Fibroblast of gingiva (primary cell): Measurements from ENCODE around the gene TTC39B.

Experiments
- DNase-seq: peaks from one replicate; pipeline ENCODE4 v3.0.0-alpha.2; 2011; ENCODE audit warnings: low read depth

TTC39B gene

DNA sequence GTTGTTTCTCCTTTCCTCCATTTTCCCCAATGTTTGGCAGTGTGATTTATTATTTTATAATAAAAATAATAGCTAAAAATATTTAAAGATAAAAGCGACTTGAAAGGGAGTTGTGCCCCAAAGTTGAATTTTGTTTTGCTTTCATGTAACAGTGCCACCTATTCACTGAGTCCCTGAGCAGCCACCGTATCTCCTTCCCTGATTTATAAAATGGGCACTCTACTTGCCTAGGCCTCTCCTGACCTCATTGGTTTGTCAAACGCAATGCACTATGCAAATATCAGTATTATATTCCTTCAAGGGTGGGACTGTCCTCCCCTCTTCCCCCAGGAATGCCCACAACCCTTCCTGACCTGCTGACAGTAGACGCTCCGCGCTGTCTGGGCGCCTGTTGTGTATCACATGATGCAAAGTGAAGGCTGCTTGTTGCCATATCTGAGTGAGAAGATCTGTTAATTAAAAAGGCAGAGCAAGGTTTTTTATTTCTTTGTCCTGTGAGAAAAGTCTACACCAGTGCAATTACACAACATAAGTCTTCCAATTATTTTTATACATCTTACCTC, 81.4 kb downstream of the TTC39B start:
- no peak for DNase-seq

- peak; percentile 94 for DNase-seq
Measured at GRCh38 chr9:15222313-15222712, 84.7 kb downstream of the TTC39B start.

GRCh38 chr9:15221746-15222145, 85.3 kb downstream of the TTC39B start:
- DNase-seq, result peak; percentile 89

DNA sequence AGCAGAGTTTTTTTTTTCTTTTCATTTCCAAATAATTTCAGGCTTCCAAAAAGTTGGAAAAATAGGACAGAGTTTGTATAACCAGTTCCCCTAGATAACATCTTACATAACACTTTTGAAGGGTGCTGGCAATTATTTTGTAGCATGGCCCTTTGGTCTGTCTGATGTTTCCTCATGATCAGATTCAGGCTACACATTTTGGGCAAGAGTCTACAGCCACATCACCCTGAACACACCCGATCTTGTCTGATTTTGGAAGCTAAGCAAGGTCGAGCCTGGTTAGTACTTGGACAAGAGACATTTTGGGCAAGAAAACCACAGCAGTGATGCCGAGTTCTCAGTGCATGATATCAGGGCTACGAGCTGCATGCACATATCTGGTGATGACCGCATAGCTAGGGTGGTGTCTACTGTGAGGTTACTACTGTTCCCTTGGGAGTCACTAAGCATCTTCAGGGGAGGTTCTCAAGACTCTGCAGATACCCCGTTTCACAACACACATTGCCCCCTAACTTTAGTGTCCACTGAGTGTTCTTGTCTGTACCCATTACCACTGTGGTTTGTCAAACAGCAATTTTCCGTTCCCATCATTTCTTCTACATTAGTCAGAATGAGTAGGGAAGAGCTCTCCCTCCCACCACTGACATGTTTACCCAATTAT, 86.2 kb downstream of the TTC39B start:
- DNase-seq, result peak; percentile 100

- DNase-seq, result no peak
Measured at GRCh38 chr9:15219546-15219945, 87.5 kb downstream of the TTC39B start.

DNA sequence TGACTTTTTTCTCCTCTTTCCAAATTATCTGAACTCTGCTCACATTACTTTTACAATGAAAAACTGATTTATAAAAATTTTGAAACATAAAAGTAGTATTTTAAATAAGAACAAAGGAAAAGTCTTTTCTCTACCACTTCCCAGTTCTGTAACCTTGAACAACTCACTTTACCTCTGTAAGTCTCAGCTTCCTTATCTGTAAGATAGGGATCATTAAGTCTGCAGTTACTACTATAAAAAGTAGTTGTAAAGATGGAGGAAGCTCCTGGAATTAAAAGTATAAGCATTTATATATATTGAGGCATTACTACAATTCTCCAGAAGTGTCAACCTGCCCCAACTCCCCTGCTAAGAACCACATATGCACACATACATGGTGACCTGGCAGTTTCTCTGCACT, 88.0 kb downstream of the TTC39B start:
- DNase-seq, result no peak

GRCh38 chr9:15213249-15213648, 93.8 kb downstream of the TTC39B start:
- DNase-seq, result no peak

DNA sequence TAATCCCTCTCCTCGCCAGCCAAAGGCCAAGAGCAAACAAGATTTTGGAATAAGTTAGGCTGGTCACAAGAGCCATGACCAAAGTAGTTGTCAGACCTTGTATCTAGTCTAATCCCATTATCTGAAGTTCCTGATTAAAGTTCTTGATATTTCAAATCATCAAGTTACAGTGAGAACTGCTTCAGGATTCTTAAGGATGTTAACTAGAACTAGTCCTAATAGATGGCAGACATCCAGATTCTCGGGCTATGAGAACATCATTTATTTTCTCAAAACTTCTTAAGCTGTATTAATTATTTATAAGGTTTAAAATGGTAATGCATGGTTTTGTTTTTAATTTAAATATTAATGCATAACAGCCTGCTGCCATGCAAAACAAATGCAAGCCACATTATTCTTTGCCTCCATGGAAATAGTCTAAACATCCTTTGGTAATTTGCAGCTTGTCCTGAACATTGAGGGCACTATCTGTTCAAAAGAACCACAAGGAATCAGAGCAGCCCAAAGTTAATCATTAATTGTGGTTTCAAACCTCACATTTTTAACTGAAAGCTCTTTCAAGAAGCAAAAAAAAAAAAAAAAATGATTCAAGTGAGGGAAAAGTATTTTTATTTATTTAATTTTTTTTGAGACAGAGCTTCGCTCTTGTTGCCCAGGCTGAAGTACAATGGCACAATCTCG, 95.1 kb downstream of the TTC39B start:
- peak; percentile 29 for DNase-seq

- DNase-seq, result peak; percentile 77
Measured at GRCh38 chr9:15211160-15211814, 95.7 kb downstream of the TTC39B start.

- no peak for DNase-seq
Measured at GRCh38 chr9:15206903-15207696, 99.9 kb downstream of the TTC39B start.

- DNase-seq, result no peak
Measured at GRCh38 chr9:15205632-15206420, 101.2 kb downstream of the TTC39B start.

GRCh38 chr9:15203581-15203980, 103.4 kb downstream of the TTC39B start:
- no peak for DNase-seq

- no peak for DNase-seq
Measured at GRCh38 chr9:15200111-15200510, 106.9 kb downstream of the TTC39B start.

DNA sequence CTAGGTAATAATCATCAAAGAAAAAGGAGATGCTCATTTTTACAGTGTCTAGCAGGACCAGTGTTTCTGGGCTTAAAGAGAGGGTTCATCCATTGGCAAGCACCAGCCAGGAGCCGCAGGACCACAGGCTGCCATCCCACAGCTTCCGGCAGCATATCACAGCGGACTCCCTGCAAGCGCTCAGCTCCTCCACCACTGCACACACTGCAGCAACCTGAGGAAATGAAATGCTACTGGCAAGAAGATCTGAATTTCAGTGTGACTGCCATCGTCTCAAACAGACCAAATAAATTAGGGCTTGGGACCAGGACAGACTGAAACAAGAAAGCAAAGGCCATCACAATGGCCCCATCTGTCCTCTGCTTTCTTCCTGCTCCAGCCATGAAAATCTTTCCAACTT, 114.2 kb downstream of the TTC39B start:
- DNase-seq, result no peak

DNA sequence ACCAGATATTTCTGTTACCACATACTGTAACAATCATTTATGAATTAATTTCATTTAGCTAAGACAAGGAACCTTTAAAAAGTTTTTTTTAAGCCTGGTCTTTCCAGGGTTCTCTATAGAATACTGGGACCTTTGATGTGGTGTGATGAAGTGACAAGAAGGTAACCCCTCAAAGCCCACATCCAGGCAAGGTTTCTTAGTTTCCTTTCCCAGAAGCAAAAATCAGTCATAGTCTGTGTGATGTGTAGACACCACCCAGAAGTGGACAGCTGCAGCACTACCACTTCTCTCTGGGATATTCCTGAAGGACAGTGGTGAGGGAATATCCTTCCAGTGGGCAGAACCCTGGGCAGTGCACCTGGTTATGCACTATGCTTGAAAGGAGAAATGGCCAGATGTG, 115.6 kb downstream of the TTC39B start:
- no peak for DNase-seq

- DNase-seq, result no peak
Measured at GRCh38 chr9:15189481-15189880, 117.5 kb downstream of the TTC39B start.

GRCh38 chr9:15187589-15187988, 119.4 kb downstream of the TTC39B start:
- DNase-seq, result no peak

- DNase-seq, result peak; percentile 61
Measured at GRCh38 chr9:15182730-15183129, 124.3 kb downstream of the TTC39B start.

- peak; percentile 51 for DNase-seq
Measured at GRCh38 chr9:15182101-15182551, 124.9 kb downstream of the TTC39B start.

GRCh38 chr9:15180124-15180523, 126.9 kb downstream of the TTC39B start:
- no peak for DNase-seq

DNA sequence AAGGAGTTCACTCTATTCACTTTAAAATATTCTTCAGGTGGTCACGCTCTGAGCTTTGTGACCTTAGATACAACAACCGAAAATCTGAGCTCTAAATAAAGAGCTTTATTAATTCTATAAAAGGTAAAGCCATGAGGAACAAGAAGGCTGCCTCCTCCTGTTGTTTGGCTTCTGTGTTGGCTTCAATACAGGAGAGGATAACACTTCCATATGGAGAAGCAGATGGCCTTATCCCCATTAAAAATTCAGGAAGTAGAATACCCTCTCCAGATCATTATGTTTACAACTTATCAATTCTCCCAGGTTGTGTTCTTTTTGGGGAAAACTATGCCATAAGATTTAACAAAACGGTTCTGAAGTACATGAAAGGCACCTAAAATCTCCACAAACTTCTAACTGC, 128.4 kb downstream of the TTC39B start:
- DNase-seq, result no peak
